GM18861 (cell line): Measurements from ENCODE around the gene WNT6.

Experiments used
- ATAC-seq: cut with Tn5 transposase; IDR thresholded peaks from one replicate; pipeline ENCODE4 v1.9.1; 2021; ENCODE audit not compliant: unreplicated experiment

The WNT6 gene

DNA sequence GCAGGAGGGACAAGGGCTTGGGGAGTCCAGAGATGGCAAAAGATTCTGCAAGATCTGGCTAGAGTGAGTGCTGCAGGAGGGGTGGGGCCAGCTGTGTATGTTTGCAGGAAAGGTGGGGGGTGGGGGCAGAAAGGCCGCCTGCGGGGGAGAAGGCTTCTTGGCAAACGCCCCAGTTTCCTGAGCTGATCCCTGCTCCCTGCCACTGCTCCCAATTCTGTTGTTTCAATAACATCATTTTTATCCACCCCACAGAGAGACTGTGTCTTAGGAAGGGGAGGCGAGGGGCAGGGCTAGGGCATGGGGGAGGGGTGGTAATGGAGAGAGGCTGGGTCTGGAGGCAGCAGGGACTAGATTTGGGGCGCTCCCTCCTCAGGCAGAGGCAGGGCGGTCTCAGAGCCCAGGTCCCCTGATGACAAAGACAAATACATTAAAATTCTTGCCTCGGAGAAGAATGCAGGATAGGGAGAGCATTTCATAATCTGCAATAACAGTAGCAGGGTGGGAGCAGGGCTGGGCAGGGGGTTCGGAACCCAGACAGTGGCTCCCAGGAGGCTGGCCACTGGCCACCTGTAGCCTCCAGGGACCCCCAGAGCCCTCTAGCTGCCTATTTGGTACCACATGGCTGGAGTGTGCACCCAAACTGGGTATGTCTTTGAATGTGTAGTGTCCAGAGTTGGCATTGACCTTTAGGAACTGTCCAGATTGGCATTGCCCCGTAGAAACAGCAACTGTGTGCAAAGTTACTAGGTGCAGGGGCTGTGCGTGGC lies 2.1 kb upstream of the WNT6 start:
- no peak for ATAC-seq

DNA sequence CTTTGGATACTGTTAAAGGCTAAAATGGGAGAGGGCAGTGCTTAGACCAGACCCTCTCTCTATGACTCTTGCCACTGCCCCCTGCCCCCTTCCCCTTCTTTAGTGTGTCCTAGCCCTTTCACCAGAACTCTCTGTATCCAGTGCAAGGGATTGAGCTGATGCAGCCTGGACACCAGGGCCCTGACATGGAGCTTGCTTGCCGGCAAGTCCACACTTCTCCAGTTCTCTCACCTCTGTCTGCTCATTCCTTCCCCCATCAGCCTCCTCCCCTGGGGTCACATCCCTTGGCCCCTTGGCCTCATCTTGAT lies 1.5 kb upstream of the WNT6 start:
- ATAC-seq: no peak

DNA sequence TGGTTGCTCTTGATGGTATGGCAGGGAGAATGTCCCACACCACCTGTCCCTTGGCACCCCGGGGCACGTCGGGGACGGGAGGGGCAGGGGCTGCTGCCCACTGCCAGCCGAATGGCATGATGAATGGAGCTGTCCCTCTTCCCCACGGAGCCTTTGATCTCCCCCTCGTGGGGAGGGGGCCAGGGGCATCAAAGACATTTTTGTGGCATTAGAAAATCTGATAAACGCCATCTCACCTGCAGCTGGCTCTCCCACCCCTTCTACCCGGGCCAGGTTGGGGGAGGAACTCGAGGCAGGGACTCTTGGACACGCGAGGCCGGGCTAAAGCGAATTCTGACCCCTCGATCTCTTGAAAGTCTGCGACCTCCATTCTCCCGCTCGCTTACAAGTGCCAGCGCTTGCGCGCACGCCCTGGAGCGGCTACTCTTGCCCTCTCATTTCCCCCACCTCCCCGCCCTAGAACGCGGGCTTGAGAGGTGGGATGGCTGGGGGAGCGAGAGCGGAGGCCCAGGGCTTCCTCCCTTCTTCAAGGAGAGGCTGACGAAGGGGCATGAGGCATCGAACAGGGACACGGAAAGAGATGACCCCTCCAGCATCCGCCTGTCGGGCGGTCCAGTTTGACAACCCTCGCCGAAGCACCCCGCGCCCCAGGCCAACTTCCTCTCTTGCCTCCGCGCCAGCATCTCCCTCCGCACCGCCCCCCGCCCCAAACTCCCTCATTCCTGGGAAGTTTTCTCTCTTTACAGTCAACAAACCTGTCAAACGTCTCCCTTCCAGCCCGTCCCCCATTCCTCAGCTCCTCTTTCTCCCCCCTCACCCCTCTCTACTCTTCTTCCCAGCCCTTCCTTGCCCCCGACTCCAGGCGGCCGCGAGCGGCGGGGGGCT lies 692 bp upstream of the WNT6 start:
- no peak for ATAC-seq

DNA sequence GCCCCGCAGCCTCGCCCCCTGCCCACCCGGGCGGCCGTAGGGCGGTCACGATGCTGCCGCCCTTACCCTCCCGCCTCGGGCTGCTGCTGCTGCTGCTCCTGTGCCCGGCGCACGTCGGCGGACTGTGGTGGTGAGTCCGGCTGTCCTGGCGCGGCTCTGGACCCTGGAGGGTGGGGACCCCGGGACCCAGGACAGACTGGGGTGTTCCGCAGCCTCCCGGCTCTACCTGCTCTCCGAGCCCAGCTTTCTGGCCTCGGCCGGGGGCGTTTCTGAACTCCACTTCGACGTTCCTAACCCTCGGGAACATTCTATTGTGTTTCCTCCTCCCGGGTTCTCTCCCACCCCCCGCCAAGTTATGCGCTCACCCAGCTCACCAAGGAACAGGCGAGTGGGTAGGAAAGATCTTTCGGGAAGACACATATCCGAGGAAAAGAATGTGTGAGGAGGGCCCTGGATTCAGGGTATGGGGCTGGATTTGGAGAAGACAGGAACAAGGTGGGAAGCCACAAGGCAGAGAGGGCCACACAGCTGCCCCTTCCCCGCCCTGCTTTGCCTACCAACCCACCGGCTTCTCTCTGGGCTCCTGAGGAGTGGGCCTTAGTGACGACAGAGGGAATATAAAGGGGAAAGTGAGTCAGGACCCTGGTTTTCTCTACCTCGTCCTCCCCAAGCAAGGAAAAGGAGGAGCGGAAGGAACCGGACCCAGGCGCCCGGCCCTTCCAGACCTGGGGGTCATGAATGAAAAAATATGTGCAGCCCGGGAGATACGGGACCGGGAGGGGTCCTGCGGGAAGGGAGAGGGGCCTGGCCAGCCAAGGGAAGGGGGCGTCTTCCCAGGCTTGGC lies 605 bp downstream of the WNT6 start:
- ATAC-seq: no peak

DNA sequence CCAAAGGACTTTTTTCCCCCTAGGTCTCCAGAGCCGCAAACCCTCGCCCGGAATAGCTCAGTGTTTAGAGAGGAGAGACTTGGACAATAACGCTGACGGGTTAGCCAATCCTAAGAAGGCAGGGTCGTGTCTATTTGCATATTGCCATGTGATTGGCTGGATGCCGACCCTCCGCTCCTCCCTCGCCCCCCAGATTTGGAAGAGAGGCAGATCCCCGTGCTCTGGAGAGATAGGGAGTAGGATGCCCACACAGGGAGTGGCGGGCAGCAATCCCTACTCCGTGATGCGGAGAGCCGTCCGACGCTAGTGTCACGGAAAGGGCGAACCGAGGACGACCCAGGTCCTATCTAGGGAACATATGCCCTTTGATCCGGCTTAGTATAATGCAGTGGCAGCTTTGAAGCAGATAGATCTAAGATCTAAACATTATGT lies 1.4 kb downstream of the WNT6 start:
- ATAC-seq: no peak

DNA sequence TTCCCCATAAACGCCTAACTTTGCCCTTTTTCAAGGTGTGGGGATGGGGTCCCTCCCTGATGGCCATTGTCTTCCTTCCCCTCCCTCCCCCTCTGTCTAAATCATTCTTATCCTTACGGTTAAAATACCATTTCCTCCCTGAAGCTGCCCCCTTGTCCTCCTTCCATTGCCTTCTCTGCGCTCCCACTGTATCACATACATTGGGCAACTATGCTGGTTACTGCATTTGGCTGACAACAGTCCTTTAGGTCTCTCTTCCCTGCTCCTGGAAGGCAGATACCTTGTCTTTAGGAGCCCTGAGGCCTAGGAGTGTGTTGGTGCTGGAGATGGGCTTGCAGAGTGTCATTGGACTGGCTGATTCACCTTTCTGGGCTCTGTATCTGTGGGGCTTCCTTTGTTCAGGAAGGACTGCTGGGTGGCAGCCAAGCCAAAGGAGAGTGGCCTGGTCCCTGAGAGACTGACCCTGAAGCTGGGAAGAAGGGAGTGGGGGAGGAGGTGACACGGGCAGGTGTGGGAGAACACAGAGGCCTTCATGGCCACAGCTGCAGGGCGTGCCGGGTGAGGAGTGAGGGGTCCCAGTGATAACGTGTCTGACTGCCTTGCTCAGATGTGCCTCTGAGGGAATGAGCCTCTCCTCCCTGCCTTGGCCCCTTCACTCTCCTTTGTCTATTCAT lies 2.2 kb downstream of the WNT6 start:
- ATAC-seq: no peak

DNA sequence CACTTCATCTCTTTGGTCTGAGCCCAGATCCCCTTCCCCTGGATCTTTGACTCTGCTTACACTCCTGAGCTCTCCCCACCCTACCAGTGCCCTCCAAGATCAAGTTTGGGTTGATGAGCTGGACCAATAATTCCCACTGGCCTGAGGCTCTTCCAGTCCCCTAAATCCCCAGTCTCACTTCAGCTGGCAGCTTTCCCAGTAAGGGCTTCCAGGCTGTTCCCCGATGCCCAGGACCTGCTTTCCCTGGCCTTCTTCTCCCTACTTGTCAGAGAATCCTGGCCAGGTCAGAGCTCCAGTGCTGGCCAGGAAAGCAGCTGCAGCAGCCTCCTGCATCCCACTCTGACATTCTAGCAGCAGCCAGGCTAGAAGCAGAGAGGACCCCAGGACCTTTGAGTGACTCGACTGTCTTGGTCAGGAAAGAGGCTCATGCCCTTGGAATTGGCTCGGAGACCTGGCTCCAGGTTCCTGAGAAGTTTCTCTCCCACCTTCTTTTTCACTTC lies 3.5 kb downstream of the WNT6 start:
- no peak for ATAC-seq

DNA sequence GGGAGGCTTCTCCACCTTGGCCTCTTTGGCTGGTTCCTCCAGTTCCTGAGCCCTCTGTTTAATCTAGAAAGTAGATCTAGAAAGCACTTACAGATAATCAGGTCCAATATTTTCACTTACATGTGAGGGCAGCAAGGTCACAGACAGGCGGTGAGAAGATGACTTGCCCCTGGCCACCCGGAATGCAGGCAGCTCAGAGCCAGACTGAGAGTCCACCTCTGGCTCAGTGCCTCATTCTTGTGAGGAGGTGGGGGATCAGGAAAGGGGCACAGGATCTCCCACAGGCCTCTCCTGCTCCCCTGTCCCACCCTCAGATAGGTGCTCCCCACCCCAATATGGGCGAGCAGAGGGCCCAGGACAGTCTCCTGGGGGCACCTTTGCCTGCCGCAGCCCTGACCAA lies 5.8 kb downstream of the WNT6 start:
- ATAC-seq: no peak

DNA sequence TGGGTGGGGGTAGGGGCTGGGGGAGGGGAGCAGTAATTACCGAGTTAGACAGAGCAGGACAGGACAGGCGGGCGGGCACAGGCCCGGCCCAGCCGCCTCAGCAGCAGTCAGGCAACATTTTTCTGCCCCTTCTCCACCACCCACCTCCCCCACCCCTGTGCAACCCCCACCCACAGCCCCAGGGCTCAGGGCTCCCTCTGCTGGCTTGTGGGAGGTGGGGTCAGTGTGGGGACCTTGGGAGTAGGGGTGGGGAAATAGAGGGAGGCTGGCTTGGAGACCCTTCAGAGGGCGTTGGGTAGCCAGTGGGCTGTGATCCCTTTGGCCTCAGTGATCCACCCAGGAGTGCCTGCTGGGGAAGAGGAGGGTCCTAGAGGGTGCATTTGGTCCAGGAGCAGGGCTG lies 6.4 kb downstream of the WNT6 start:
- no peak for ATAC-seq

DNA sequence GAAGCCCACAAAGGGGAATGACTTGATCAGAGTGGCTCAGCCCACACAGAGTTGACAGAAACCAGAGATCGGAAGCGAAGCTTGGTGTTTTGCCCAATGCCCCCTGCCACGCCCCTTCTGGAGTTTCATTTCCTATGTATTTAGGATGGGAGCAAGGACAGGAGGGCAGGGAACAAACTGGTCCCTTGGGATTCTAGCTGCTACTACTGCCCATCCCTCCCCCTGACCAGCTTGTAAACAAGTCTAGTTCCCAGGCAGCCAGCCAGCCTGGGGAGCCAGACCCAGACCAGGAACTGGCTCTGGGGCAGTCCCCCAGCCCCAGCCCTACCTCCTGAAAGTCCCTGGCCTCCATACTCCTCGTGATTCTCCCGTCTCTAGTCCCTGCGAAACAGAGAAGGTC lies 8.3 kb downstream of the WNT6 start:
- ATAC-seq: no peak

DNA sequence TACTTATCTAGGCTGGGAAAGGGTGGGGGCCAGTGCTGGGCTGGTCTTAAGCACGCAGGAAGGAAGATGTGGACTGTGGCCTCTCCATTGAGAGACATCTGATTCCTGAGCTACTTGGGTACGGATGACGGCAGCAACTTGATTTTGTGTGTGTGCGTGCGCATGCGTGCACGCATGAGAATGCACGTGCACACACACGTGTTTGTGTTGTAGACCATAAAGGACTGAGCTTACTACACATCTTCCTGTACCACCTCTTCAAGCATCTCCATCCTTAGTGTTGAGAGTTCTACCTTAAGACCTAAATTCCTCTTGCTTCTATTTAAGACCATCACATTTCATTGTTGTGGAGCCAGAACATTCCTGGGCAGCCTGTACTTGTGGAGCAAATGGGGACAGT lies 9.5 kb downstream of the WNT6 start:
- ATAC-seq: no peak

DNA sequence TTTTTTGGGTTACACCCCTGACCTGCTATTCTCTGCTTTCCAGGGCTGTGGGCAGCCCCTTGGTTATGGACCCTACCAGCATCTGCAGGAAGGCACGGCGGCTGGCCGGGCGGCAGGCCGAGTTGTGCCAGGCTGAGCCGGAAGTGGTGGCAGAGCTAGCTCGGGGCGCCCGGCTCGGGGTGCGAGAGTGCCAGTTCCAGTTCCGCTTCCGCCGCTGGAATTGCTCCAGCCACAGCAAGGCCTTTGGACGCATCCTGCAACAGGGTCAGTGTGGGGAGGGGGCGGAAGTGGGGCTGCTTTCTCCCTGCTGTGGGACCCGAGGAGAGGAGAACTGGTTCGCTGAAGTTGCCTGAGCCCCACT lies 11.4 kb downstream of the WNT6 start:
- no peak for ATAC-seq

DNA sequence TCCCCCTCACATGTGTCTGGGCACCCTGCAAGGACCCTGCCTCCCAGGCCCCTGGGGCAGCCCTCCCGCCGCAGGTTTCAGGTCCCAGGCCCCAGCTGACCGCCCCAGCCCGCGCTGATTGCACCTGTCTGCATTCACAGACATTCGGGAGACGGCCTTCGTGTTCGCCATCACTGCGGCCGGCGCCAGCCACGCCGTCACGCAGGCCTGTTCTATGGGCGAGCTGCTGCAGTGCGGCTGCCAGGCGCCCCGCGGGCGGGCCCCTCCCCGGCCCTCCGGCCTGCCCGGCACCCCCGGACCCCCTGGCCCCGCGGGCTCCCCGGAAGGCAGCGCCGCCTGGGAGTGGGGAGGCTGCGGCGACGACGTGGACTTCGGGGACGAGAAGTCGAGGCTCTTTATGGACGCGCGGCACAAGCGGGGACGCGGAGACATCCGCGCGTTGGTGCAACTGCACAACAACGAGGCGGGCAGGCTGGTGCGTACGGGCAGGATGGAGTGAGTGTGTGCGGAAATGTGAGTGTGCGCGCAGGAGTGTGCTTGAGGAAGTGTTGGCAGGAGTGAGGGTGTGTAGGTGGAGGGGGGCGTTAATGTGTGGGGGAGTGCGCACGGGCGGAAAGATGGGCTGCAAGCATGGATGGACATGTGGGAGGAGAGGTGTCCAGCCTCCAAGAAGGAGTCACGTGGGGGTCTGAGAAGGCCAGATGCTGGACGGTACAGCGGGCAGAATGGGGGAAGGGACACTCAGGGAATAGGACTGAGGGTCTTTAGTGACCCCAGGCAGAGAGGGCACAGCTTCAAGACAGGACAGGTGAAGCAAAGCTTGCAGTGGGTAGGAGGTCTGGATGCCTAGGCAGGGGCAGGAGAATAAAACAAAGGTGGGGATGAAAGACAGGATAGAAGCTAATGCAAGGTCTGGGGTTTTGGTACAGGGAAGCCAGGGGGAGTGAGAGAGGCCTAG lies 12.0 kb downstream of the WNT6 start:
- ATAC-seq: no peak

DNA sequence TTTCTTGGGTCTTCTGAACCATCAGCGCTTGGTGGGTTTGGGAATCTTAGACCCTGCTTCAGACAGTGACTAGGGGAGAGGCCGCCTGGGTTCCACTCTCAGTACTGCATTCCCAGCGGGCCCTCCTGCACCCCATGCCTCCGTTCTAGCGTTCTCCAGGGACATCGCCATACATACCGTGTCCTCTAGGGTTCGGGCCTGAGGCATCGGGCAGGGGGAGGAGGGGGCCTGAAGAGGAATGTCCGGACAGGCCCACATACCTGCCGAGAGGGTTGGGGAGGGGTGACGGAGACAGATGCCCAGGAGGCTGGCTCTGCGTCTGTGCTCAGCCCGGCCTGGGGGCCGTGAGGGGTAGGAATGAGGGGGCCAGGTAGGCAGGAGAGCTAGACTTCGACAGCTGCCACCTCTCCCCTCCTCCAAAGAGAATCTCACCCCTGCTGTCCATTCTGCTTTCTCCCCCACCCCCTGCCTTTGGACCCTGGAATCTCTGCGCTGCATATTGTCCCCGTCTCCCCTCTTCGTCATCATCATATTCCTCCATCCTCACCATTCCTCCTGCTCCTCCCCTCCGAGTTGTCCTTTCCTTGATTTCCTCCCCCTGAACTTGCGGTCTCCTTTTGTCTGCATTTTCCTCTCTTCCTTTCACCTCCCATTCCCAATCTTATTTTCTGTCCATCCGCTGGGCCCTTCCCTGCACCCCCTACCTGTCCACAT lies 13.2 kb downstream of the WNT6 start:
- no peak for ATAC-seq

DNA sequence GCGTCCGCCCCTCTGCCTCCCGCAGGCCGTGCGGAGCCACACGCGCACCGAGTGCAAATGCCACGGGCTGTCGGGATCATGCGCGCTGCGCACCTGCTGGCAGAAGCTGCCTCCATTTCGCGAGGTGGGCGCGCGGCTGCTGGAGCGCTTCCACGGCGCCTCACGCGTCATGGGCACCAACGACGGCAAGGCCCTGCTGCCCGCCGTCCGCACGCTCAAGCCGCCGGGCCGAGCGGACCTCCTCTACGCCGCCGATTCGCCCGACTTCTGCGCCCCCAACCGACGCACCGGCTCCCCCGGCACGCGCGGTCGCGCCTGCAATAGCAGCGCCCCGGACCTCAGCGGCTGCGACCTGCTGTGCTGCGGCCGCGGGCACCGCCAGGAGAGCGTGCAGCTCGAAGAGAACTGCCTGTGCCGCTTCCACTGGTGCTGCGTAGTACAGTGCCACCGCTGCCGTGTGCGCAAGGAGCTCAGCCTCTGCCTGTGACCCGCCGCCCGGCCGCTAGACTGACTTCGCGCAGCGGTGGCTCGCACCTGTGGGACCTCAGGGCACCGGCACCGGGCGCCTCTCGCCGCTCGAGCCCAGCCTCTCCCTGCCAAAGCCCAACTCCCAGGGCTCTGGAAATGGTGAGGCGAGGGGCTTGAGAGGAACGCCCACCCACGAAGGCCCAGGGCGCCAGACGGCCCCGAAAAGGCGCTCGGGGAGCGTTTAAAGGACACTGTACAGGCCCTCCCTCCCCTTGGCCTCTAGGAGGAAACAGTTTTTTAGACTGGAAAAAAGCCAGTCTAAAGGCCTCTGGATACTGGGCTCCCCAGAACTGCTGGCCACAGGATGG lies 14.0 kb downstream of the WNT6 start:
- no peak for ATAC-seq

DNA sequence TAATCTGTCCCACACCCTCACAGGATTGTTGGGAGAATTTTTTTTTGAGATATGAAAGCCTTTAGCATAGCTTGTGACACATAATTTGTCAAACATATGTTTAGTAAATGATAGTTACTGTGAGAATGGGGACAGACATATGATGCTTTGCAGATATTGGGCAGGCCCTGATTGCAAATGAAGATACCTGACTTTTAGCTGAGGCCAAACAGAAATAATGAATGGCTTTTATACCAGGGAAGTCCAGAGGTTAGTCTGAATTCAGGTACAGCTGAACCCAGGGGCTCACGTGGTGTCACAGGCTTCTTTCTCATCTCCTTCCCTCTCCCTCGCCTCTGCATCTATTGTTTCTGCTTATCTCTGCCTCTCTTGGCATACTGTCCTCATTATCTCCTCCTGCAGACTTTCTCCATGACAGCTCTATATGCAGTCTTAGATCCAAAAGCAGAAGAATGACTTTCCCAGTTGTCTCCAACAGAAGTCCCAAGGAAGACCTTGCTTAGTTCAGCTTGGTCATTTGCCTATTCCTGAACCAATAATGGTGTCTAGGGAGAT lies 16.2 kb downstream of the WNT6 start:
- ATAC-seq: no peak

DNA sequence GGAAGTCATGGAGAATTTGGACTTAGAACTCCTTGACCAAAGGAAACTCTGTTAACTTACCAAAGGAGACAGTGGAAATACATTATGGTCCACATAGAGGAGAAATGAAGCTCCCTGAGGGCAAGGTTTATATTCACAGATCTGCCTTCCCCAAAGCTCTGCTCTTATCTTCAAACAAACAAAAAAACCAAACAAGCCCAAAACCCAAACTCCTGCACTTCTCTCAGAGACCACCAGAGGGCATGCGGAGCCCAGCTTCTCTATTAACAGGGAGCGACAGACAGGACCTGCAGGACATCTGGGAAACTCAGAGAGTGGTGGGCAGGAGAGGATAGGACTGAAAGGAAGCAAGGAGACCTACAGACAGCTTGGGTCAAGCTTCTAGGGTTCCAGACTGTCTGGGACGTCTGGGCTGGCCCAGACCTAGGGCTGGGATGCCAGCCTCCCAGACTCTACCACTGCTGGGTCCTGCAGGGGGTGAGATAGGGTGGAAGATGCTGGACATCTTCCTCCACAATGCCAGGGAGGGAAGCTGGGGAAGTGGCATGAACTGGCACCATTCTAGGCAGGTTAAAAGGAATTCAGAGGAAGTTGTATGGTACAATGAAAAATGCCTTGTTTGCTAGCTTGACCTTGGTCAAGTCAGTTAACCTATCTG lies 17.1 kb downstream of the WNT6 start:
- no peak for ATAC-seq
